Measurements from ENCODE around the gene PILRB.
"Not testable (repeated sequence)": the region's sequence is repeated elsewhere in the genome, so short reads cannot be mapped to it uniquely, and the experiment has no call there.

GRCh38 chr7:100344560-100345287 lies 13.2 kb upstream of the PILRB start:
- TF ChIP-seq, protein P1, sequence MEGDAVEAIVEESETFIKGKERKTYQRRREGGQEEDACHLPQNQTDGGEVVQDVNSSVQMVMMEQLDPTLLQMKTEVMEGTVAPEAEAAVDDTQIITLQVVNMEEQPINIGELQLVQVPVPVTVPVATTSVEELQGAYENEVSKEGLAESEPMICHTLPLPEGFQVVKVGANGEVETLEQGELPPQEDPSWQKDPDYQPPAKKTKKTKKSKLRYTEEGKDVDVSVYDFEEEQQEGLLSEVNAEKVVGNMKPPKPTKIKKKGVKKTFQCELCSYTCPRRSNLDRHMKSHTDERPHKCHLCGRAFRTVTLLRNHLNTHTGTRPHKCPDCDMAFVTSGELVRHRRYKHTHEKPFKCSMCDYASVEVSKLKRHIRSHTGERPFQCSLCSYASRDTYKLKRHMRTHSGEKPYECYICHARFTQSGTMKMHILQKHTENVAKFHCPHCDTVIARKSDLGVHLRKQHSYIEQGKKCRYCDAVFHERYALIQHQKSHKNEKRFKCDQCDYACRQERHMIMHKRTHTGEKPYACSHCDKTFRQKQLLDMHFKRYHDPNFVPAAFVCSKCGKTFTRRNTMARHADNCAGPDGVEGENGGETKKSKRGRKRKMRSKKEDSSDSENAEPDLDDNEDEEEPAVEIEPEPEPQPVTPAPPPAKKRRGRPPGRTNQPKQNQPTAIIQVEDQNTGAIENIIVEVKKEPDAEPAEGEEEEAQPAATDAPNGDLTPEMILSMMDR (conservative IDR thresholded peaks at IDR 0.05), result peak; percentile 66; the same call in 1 of the 2 replicates
- TF ChIP-seq EZH2 (IDR thresholded peaks at IDR 0.05; ENCODE audit: low read depth), result not testable (repeated sequence)
